ENCODE measurements around the gene BCL7A. TPM values are rescaled to one million over a fixed set of nuclear protein-coding genes. Genes with fewer than 3 reads are reported as not detected.

BCL7A gene
- total RNA-seq, 1 donor from 2014 or later = 8.1 TPM

GRCh38 chr12:122012184-122012583 is 9.5 kb upstream of the BCL7A start:
- no peak overlapping the region for H3K4me3 ChIP-seq
- TF ChIP-seq CTCF (IDR thresholded peaks at IDR 0.05) (no peak), POLR2AphosphoS5 (IDR thresholded peaks at IDR 0.05; ENCODE audit: insufficient read depth in 1 of 2, low read depth in 1 of 2) (no peak), POLR2A (IDR thresholded peaks at IDR 0.05) (no peak)
- H3K4me1 ChIP-seq = no peaks in the 10 kb centered on the region
- H3K27me3 ChIP-seq = no peaks in the 10 kb centered on the region
- intact Hi-C loops (cut with DNase I) = no loop called here
- no peaks in the 10 kb centered on the region for H3K36me3 ChIP-seq
- DNase-seq (ENCODE audit: extremely low spot score in 2 of 2) = no peak
- no peaks in the 10 kb centered on the region for H3K9me3 ChIP-seq
- no peak overlapping the region for H3K27ac ChIP-seq

- no peak overlapping the region for H3K4me3 ChIP-seq
- no peaks in the 10 kb centered on the region for H3K4me1 ChIP-seq
- no peak overlapping the region for H3K27ac ChIP-seq
- intact Hi-C loops (cut with DNase I) = no loop called here
- no peak for DNase-seq (ENCODE audit: extremely low spot score in 2 of 2)
- no peaks in the 10 kb centered on the region for H3K9me3 ChIP-seq
- no peaks in the 10 kb centered on the region for H3K27me3 ChIP-seq
- H3K36me3 ChIP-seq = no peaks in the 10 kb centered on the region
- TF ChIP-seq POLR2AphosphoS5 (IDR thresholded peaks at IDR 0.05; ENCODE audit: insufficient read depth in 1 of 2, low read depth in 1 of 2) (no peak), POLR2A (IDR thresholded peaks at IDR 0.05) (no peak), CTCF (IDR thresholded peaks at IDR 0.05) (no peak)
Measured at GRCh38 chr12:122013136-122013535, 8.5 kb upstream of the BCL7A start.

GRCh38 chr12:122013791-122014590 is 7.7 kb upstream of the BCL7A start:
- no peak for TF ChIP-seq CTCF (IDR thresholded peaks at IDR 0.05)
- TF ChIP-seq POLR2A (IDR thresholded peaks at IDR 0.05) = no peak
- no peak for TF ChIP-seq POLR2AphosphoS5 (IDR thresholded peaks at IDR 0.05; ENCODE audit: insufficient read depth in 1 of 2, low read depth in 1 of 2)
- no peaks in the 10 kb centered on the region for H3K27me3 ChIP-seq

GRCh38 chr12:122014781-122015180 is 6.9 kb upstream of the BCL7A start:
- H3K36me3 ChIP-seq = no peaks in the 10 kb centered on the region
- DNase-seq (ENCODE audit: extremely low spot score in 2 of 2) = no peak
- H3K27me3 ChIP-seq = no peaks in the 10 kb centered on the region
- no peak overlapping the region for H3K27ac ChIP-seq
- no peaks in the 10 kb centered on the region for H3K9me3 ChIP-seq
- no peak overlapping the region for H3K4me3 ChIP-seq
- TF ChIP-seq CTCF (IDR thresholded peaks at IDR 0.05) = no peak
- no peaks in the 10 kb centered on the region for H3K4me1 ChIP-seq
- intact Hi-C loops (cut with DNase I) = no loop called here

More at GRCh38 chr12:122013791-122014590, 7.7 kb upstream of the BCL7A start:
- Histone ChIP-seq H3K36me3 (no peaks in the 10 kb centered on the region), H3K4me1 (no peaks in the 10 kb centered on the region), H3K4me3 (no peak overlapping the region), H3K9me3 (no peaks in the 10 kb centered on the region), H3K27ac (no peak overlapping the region)
- DNase-seq (ENCODE audit: extremely low spot score in 2 of 2) = no peak
- intact Hi-C loops (cut with DNase I) = no loop called here

GRCh38 chr12:122018457-122018856 is 3.2 kb upstream of the BCL7A start:
- DNase-seq (ENCODE audit: extremely low spot score in 2 of 2) = no peak
- H3K27me3 ChIP-seq = no peaks in the 10 kb centered on the region
- H3K4me3 ChIP-seq = no peak overlapping the region
- TF ChIP-seq POLR2AphosphoS5 (IDR thresholded peaks at IDR 0.05; ENCODE audit: insufficient read depth in 1 of 2, low read depth in 1 of 2) (no peak), CTCF (IDR thresholded peaks at IDR 0.05) (no peak), POLR2A (IDR thresholded peaks at IDR 0.05) (no peak)
- H3K36me3 ChIP-seq = no peaks in the 10 kb centered on the region
- H3K4me1 ChIP-seq = peaks cover 12% of the 10 kb centered on the region
- H3K9me3 ChIP-seq = no peaks in the 10 kb centered on the region
- intact Hi-C loops (cut with DNase I) = no loop called here
- H3K27ac ChIP-seq = no peak overlapping the region
